GM06990 (cell line): ENCODE results near the gene FAM170B.

Experiments
- DNase-seq: peaks from one replicate; pipeline ENCODE4 v3.0.0-alpha.2; 2011; ENCODE audit not compliant: insufficient read length; ENCODE audit errors: extremely low read depth
- H3K27me3 ChIP-seq: replicated peaks from 2 replicates; pipeline ENCODE4 v1.6.0; 2011; ENCODE audit warnings: low read length; ENCODE audit not compliant: control insufficient read depth, insufficient read depth
- H3K36me3 ChIP-seq: 2 replicates; pipeline ENCODE4 v1.5.1; 2011; ENCODE audit warnings: low read length; ENCODE audit not compliant: control insufficient read depth, insufficient read depth
- H3K4me3 ChIP-seq: replicated peaks from 2 replicates; pipeline ENCODE4 v1.5.1; 2011; ENCODE audit warnings: low read depth, mild to moderate bottlenecking, control low read depth, low read length
- CTCF ChIP-seq: IDR thresholded peaks from 2 replicates; pipeline ENCODE4 v1.5.1; 2011; ENCODE audit warnings: low read length, control low read depth, mild to moderate bottlenecking, inconsistent platforms; ENCODE audit not compliant: insufficient read depth, poor library complexity, severe bottlenecking

Gene FAM170B

GRCh38 chr10:49107887-49108267 lies 25.9 kb downstream of the FAM170B start:
- H3K4me3 ChIP-seq = no peak overlapping the region
- no peak for TF ChIP-seq CTCF
- H3K27me3 ChIP-seq = no peaks in the 10 kb centered on the region; the same call in 1 of the 2 replicates
- H3K36me3 ChIP-seq = no peaks in the 10 kb centered on the region
- no peak for DNase-seq

DNA sequence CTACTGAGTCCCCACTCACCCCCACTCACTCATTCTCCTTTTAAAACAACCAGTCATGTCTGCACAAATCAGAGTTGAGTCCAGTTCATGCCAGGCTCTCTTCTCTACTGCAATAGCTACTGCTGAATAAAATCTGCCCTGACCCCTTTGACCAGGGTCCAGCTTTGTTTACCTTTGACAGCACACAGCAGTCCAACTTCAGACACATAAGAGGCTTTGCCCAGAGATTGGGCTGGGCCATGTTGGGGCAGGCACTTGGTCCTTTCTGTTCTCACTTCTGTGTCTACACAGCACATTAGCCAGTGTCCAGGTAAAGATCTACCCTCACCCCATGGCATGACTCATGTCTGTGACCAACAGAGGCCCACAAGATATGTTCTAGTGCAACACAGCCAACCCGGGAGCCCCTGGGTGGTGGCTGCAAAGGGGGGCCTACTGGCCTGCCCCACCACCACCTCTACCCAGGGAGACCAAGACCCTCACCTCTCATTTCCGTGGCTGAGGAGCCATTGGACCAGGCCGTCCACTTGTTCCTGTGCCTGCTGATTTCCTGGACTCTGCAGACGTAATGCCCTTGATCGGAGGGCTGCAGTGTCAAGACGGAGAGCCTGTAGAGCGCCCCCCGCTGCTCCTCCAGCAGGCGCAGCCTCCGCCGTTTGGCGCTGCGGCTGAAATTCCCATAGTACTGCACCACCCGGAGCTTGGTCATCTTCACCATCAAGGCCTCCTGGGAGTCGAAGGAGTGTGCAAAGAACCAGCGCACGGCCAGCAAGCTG lies 26.5 kb downstream of the FAM170B start:
- no peak for DNase-seq
- Histone ChIP-seq H3K36me3 (no peaks in the 10 kb centered on the region), H3K27me3 (no peaks in the 10 kb centered on the region; the same call in 1 of the 2 replicates), H3K4me3 (no peak overlapping the region)
- no peak for TF ChIP-seq CTCF

- Histone ChIP-seq H3K4me3 (no peak overlapping the region), H3K36me3 (no peaks in the 10 kb centered on the region), H3K27me3 (no peaks in the 10 kb centered on the region; the same call in 1 of the 2 replicates)
- TF ChIP-seq CTCF = no peak
- DNase-seq = no peak
Observed at GRCh38 chr10:49106451-49106850, 27.4 kb downstream of the FAM170B start.

GRCh38 chr10:49105076-49105475 lies 28.7 kb downstream of the FAM170B start:
- TF ChIP-seq CTCF = no peak
- Histone ChIP-seq H3K27me3 (no peaks in the 10 kb centered on the region), H3K36me3 (no peaks in the 10 kb centered on the region), H3K4me3 (no peak overlapping the region)
- no peak for DNase-seq

DNA sequence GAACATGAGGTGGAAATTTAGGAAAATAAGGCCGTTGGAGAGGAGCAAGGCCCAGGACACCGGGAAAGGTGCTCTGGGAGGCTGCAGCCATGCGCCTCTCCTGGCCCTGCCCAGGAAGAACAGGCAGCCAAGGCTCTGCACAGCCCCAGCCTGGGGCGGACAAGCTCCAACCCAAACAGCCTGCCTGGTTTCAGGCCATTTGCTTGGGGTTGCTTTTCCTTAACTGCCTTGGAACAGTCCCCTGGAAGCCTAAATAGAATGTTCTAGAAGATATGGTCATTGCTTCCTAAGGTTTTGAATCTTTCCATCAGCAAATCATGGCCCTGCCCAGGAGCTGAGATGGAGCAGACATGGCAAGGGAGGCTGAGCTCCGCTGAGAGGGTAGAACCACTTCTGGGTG lies 29.5 kb downstream of the FAM170B start:
- no peak for TF ChIP-seq CTCF
- Histone ChIP-seq H3K4me3 (no peak overlapping the region), H3K36me3 (no peaks in the 10 kb centered on the region), H3K27me3 (no peaks in the 10 kb centered on the region)
- no peak for DNase-seq
